Loucy (cell line): ENCODE data around the gene LGALS3.

Experiments used
- H2AFZ ChIP-seq: fragments of 200-600 bp; sonication (generic); 2 replicates; pipeline ENCODE4 v1.6.0; 2016; ENCODE audit warnings: antibody characterized with exemption, mild to moderate bottlenecking, low read length, moderate library complexity
- H3F3A ChIP-seq: fragments of 200-600 bp; 2 replicates; pipeline ENCODE4 v1.6.0; 2016; ENCODE audit warnings: antibody characterized with exemption, low read depth, mild to moderate bottlenecking
- H3K27me3 ChIP-seq: fragments of 200-600 bp; sonication (generic); 2 replicates; pipeline ENCODE4 v1.6.1; 2014; ENCODE audit warnings: low read length, mild to moderate bottlenecking; ENCODE audit not compliant: insufficient read depth, poor library complexity, severe bottlenecking
- H3K36me3 ChIP-seq: fragments of 200-600 bp; sonication (generic); 2 replicates; pipeline ENCODE4 v1.6.1; 2016; ENCODE audit warnings: low read length; ENCODE audit not compliant: insufficient read depth
- H3K4me1 ChIP-seq: fragments of 200-600 bp; sonication (generic); 2 replicates; pipeline ENCODE4 v1.5.1; 2014; ENCODE audit warnings: low read length, mild to moderate bottlenecking; ENCODE audit not compliant: insufficient read depth, poor library complexity, severe bottlenecking
- H3K4me2 ChIP-seq: fragments of 200-600 bp; sonication (generic); 2 replicates; pipeline ENCODE4 v1.6.0; 2014; ENCODE audit warnings: antibody characterized with exemption, low read length, low read depth, mild to moderate bottlenecking; ENCODE audit not compliant: poor library complexity, severe bottlenecking
- H3K4me3 ChIP-seq: fragments of 200-600 bp; sonication (generic); 2 replicates; pipeline ENCODE4 v1.5.1; 2014; ENCODE audit warnings: low read length, mild to moderate bottlenecking, mixed read lengths; ENCODE audit not compliant: poor library complexity, severe bottlenecking
- H3K79me2 ChIP-seq: fragments of 200-600 bp; sonication (generic); 2 replicates; pipeline ENCODE4 v1.6.1; 2014; ENCODE audit warnings: low read length; ENCODE audit not compliant: insufficient read depth
- H3K9ac ChIP-seq: fragments of 200-600 bp; sonication (generic); 2 replicates; pipeline ENCODE4 v1.6.0; 2014; ENCODE audit warnings: mild to moderate bottlenecking, low read depth, low read length, moderate library complexity; ENCODE audit not compliant: poor library complexity, severe bottlenecking
- H3K9me2 ChIP-seq: fragments of 200-600 bp; sonication (generic); replicated peaks from 2 replicates; pipeline ENCODE4 v1.6.1; 2016; ENCODE audit warnings: low read depth, low read length, mixed read lengths
- H3K9me3 ChIP-seq: fragments of 200-600 bp; sonication (generic); 2 replicates; pipeline ENCODE4 v1.6.1; 2014; ENCODE audit warnings: mild to moderate bottlenecking, antibody characterized with exemption, low read length, low read depth; ENCODE audit not compliant: insufficient read depth
- H4K20me1 ChIP-seq: fragments of 200-600 bp; sonication (generic); 2 replicates; pipeline ENCODE4 v1.6.0; 2014; ENCODE audit warnings: antibody characterized with exemption, low read length, mild to moderate bottlenecking; ENCODE audit not compliant: insufficient read depth, poor library complexity, severe bottlenecking
- EZH2phosphoT487 ChIP-seq: fragments of 200-600 bp; IDR thresholded peaks from 2 replicates; pipeline ENCODE4 v1.6.1; 2018; ENCODE audit warnings: antibody characterized with exemption, mild to moderate bottlenecking, moderate library complexity, borderline replicate concordance
- TF ChIP-seq, protein P1 (sequence below): fragments of 200-600 bp; sonication (generic); conservative IDR thresholded peaks from 2 replicates; pipeline ENCODE4 v1.5.1; 2014; ENCODE audit warnings: mild to moderate bottlenecking, antibody characterized with exemption, low read length

Gene LGALS3

DNA sequence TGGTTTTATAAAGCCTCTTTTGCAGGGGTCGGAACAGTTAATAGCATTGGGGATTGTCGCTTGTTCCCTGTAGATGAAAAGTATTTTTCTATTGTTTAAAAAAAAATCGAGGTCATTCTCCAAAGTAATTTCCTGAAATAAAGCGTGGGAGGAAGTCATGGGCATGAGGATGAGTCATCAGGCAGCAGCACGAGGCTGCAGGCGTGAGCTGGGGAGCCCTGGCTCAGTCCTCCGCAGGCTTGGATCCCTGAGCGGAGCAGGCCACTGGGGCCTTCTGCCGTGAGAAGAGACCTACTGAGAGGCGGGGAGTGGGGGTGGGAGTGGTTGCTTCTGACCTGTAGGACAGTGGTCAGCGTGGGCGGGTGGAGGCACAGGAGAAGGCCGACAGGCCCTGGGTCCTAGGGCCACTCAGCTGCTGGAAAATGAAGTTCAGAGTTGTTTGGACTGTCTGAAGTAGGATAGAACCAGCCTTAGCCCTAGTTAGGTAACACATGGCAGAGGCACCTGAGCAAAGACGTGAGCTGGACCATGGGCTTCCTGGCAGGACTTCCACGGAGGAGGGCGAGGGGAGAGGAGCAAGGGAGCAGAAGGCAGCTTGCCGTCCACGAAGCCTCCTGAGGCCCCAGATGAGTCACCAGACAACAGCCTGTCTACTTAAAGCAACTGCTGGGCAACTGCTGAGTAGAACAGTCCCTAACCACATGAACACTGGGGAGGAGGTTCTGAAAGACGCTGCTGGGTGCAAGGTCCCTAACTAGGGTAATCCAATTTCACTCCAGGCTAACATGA lies 21.1 kb upstream of the LGALS3 start:
- Histone ChIP-seq H3K9ac (peak overlapping the region; percentile 25), H3K79me2 (no peaks in the 10 kb centered on the region), H2AFZ (no peak overlapping the region), H3F3A (peaks cover 1% of the 10 kb centered on the region; the same call in 1 of the 2 replicates), H3K27me3 (no peaks in the 10 kb centered on the region), H3K4me2 (peak overlapping the region; percentile 24), H4K20me1 (no peaks in the 10 kb centered on the region), H3K4me1 (peaks cover 30% of the 10 kb centered on the region), H3K36me3 (no peaks in the 10 kb centered on the region), H3K4me3 (no peak overlapping the region), H3K9me2 (no peaks in the 10 kb centered on the region), H3K9me3 (peaks cover 6% of the 10 kb centered on the region; the same call in 1 of the 2 replicates)
- TF ChIP-seq, protein P1, sequence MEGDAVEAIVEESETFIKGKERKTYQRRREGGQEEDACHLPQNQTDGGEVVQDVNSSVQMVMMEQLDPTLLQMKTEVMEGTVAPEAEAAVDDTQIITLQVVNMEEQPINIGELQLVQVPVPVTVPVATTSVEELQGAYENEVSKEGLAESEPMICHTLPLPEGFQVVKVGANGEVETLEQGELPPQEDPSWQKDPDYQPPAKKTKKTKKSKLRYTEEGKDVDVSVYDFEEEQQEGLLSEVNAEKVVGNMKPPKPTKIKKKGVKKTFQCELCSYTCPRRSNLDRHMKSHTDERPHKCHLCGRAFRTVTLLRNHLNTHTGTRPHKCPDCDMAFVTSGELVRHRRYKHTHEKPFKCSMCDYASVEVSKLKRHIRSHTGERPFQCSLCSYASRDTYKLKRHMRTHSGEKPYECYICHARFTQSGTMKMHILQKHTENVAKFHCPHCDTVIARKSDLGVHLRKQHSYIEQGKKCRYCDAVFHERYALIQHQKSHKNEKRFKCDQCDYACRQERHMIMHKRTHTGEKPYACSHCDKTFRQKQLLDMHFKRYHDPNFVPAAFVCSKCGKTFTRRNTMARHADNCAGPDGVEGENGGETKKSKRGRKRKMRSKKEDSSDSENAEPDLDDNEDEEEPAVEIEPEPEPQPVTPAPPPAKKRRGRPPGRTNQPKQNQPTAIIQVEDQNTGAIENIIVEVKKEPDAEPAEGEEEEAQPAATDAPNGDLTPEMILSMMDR = no peak
- TF ChIP-seq EZH2phosphoT487 = no peak

DNA sequence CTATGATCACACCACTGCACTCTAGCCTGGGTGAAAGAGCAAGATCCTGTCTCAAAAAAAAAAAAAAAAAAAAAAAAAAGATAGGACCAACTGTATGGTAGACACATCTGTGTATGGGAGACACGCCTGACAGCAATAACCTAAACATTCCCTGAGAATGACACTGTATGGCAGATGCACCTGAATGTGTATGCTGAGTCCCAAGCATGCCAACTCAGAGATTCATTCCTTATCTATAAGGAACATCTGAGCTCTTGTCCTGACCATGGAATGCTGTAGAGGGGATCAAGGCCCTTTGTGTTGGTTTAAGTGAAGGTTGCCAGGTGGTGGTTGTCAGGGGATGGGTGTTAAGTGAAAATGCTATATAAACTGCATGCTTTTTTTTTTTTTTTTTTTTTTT lies 19.2 kb upstream of the LGALS3 start:
- H3K27me3 ChIP-seq = no peaks in the 10 kb centered on the region
- no peaks in the 10 kb centered on the region for H3K79me2 ChIP-seq
- H3K9ac ChIP-seq = no peak overlapping the region
- H3F3A ChIP-seq = no peaks in the 10 kb centered on the region
- H2AFZ ChIP-seq = no peak overlapping the region
- H3K36me3 ChIP-seq = no peaks in the 10 kb centered on the region
- no peaks in the 10 kb centered on the region for H4K20me1 ChIP-seq
- H3K9me3 ChIP-seq = no peaks in the 10 kb centered on the region
- no peak for TF ChIP-seq EZH2phosphoT487
- TF ChIP-seq, protein P1 = no peak
- no peak overlapping the region for H3K4me3 ChIP-seq
- H3K9me2 ChIP-seq = no peaks in the 10 kb centered on the region
- peaks cover 14% of the 10 kb centered on the region for H3K4me1 ChIP-seq
- H3K4me2 ChIP-seq = no peak overlapping the region

DNA sequence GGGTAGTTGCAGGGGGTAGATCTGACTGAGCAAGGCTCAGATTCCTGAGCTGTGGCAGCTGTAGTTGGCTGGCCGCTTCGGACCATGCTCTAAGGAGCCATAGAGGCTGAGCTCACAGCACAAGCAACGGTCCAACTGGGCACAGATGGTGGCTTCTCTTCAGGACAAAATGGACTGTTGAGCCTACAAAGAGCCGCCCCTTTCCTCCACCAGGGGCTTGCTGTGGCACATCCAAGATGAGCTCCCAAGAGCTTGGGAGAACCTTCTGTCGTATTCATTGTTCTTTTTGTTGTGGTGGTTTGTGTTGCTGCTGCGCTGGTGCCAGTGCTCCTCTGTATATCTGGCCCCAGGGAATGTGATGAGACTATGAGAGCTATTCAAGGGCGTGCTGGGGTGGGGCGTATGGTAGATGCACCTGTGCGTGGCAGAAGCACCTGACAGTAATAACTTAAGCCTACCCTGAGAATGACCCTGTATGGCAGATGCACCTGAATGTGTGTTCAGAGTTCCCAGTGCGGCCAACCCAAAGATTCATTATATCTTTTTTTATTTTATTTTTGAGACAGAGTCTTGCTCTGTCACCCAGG lies 17.8 kb upstream of the LGALS3 start:
- no peaks in the 10 kb centered on the region for H3K9me3 ChIP-seq
- H2AFZ ChIP-seq = no peak overlapping the region
- no peaks in the 10 kb centered on the region for H3K79me2 ChIP-seq
- H3K4me2 ChIP-seq = no peak overlapping the region
- no peaks in the 10 kb centered on the region for H3K27me3 ChIP-seq
- no peaks in the 10 kb centered on the region for H3F3A ChIP-seq
- peaks cover 14% of the 10 kb centered on the region for H3K4me1 ChIP-seq
- H4K20me1 ChIP-seq = no peaks in the 10 kb centered on the region
- H3K36me3 ChIP-seq = no peaks in the 10 kb centered on the region
- TF ChIP-seq, protein P1 = no peak
- TF ChIP-seq EZH2phosphoT487 = no peak
- no peak overlapping the region for H3K4me3 ChIP-seq
- no peaks in the 10 kb centered on the region for H3K9me2 ChIP-seq
- no peak overlapping the region for H3K9ac ChIP-seq
